HUES48 (cell line): ENCODE results near the gene RNF115.
A peak's percentile ranks its signal among the peaks of the same experiment; 100 is the strongest.

ENCODE experiments used
- H3K27ac ChIP-seq: one replicate; pipeline ENCODE4 v1.7.0; 2013; ENCODE audit warnings: low read depth, low read length, inconsistent platforms
- H3K27me3 ChIP-seq: 2 replicates; pipeline ENCODE4 v1.6.1; 2013; ENCODE audit warnings: mild to moderate bottlenecking, low read length; ENCODE audit not compliant: control insufficient read depth, insufficient read depth
- H3K36me3 ChIP-seq: 2 replicates; pipeline ENCODE4 v1.6.1; 2013; ENCODE audit warnings: low read length; ENCODE audit not compliant: control insufficient read depth, insufficient read depth
- H3K4me1 ChIP-seq: 2 replicates; pipeline ENCODE4 v1.6.1; 2013; ENCODE audit warnings: mild to moderate bottlenecking, low read length; ENCODE audit not compliant: control insufficient read depth, insufficient read depth
- H3K4me3 ChIP-seq: 2 replicates; pipeline ENCODE4 v1.5.1; 2013; ENCODE audit warnings: mild to moderate bottlenecking, low read depth, low read length
- H3K9ac ChIP-seq: 2 replicates; pipeline ENCODE4 v1.6.1; 2013; ENCODE audit warnings: mild to moderate bottlenecking, low read depth, low read length, moderate library complexity
- H3K9me3 ChIP-seq: 2 replicates; pipeline ENCODE4 v1.6.1; 2013; ENCODE audit warnings: low read length; ENCODE audit not compliant: control insufficient read depth, insufficient read depth

Gene RNF115

GRCh38 chr1:145710291-145711027, 113.4 kb downstream of the RNF115 start:
- no peaks in the 10 kb centered on the region for H3K36me3 ChIP-seq
- no peak overlapping the region for H3K4me3 ChIP-seq
- no peak overlapping the region for H3K27ac ChIP-seq
- H3K9me3 ChIP-seq = no peaks in the 10 kb centered on the region
- peaks cover 7% of the 10 kb centered on the region for H3K4me1 ChIP-seq
- no peaks in the 10 kb centered on the region for H3K27me3 ChIP-seq
- no peak overlapping the region for H3K9ac ChIP-seq

GRCh38 chr1:145708063-145708462, 115.8 kb downstream of the RNF115 start:
- no peaks in the 10 kb centered on the region for H3K36me3 ChIP-seq
- no peaks in the 10 kb centered on the region for H3K27me3 ChIP-seq
- peak overlapping the region; percentile 11 for H3K27ac ChIP-seq
- peaks cover 7% of the 10 kb centered on the region for H3K4me1 ChIP-seq
- no peaks in the 10 kb centered on the region for H3K9me3 ChIP-seq
- no peak overlapping the region for H3K9ac ChIP-seq
- H3K4me3 ChIP-seq = no peak overlapping the region

GRCh38 chr1:145707183-145707867, 116.6 kb downstream of the RNF115 start, which contains the start of gene PDZK1:
PDZK1 (minus strand) TSS chr1:145707368; CDS start chr1:145688021, 19,347 bp downstream.
- no peaks in the 10 kb centered on the region for H3K36me3 ChIP-seq
- H3K27me3 ChIP-seq = no peaks in the 10 kb centered on the region
- H3K4me1 ChIP-seq = peaks cover 7% of the 10 kb centered on the region
- H3K9ac ChIP-seq = no peak within 1 kb of the TSS
- no peak within 1 kb of the TSS for H3K4me3 ChIP-seq
- H3K27ac ChIP-seq = peak within 1 kb of the TSS; percentile 42
- H3K9me3 ChIP-seq = no peaks in the 10 kb centered on the region

- no peaks in the 10 kb centered on the region for H3K27me3 ChIP-seq
- H3K4me1 ChIP-seq = peaks cover 7% of the 10 kb centered on the region
- H3K9ac ChIP-seq = no peak overlapping the region
- H3K9me3 ChIP-seq = no peaks in the 10 kb centered on the region
- no peak overlapping the region for H3K4me3 ChIP-seq
- no peak overlapping the region for H3K27ac ChIP-seq
- no peaks in the 10 kb centered on the region for H3K36me3 ChIP-seq
Observed at GRCh38 chr1:145706086-145706664, 117.7 kb downstream of the RNF115 start.

GRCh38 chr1:145705622-145706021, 118.3 kb downstream of the RNF115 start:
- Histone ChIP-seq H3K9me3 (no peaks in the 10 kb centered on the region), H3K9ac (no peak overlapping the region), H3K27ac (no peak overlapping the region)

GRCh38 chr1:145702826-145703225, 121.1 kb downstream of the RNF115 start:
- H3K36me3 ChIP-seq = no peaks in the 10 kb centered on the region
- H3K4me3 ChIP-seq = no peak overlapping the region
- H3K9me3 ChIP-seq = no peaks in the 10 kb centered on the region
- H3K27me3 ChIP-seq = no peaks in the 10 kb centered on the region
- H3K27ac ChIP-seq = no peak overlapping the region
- H3K4me1 ChIP-seq = peaks cover 7% of the 10 kb centered on the region; the same call in 1 of the 2 replicates
- no peak overlapping the region for H3K9ac ChIP-seq

More at GRCh38 chr1:145705622-145706021, 118.3 kb downstream of the RNF115 start:
- no peaks in the 10 kb centered on the region for H3K36me3 ChIP-seq
- peaks cover 7% of the 10 kb centered on the region for H3K4me1 ChIP-seq
- H3K27me3 ChIP-seq = no peaks in the 10 kb centered on the region
- no peak overlapping the region for H3K4me3 ChIP-seq

GRCh38 chr1:145702052-145702451, 121.8 kb downstream of the RNF115 start:
- no peak overlapping the region for H3K27ac ChIP-seq
- H3K4me3 ChIP-seq = no peak overlapping the region
- no peaks in the 10 kb centered on the region for H3K9me3 ChIP-seq
- H3K27me3 ChIP-seq = no peaks in the 10 kb centered on the region
- peaks cover 4% of the 10 kb centered on the region; the same call in 1 of the 2 replicates for H3K4me1 ChIP-seq
- H3K36me3 ChIP-seq = no peaks in the 10 kb centered on the region
- no peak overlapping the region for H3K9ac ChIP-seq

- Histone ChIP-seq H3K9ac (no peak overlapping the region), H3K4me3 (no peak overlapping the region), H3K9me3 (no peaks in the 10 kb centered on the region), H3K27ac (no peak overlapping the region), H3K4me1 (no peaks in the 10 kb centered on the region), H3K36me3 (no peaks in the 10 kb centered on the region), H3K27me3 (no peaks in the 10 kb centered on the region)
Observed at GRCh38 chr1:145701306-145701862, 122.5 kb downstream of the RNF115 start.

- Histone ChIP-seq H3K36me3 (no peaks in the 10 kb centered on the region), H3K9ac (no peak overlapping the region), H3K9me3 (no peaks in the 10 kb centered on the region), H3K4me3 (no peak overlapping the region), H3K27me3 (no peaks in the 10 kb centered on the region), H3K4me1 (no peaks in the 10 kb centered on the region), H3K27ac (no peak overlapping the region)
Observed at GRCh38 chr1:145696630-145696960, 127.3 kb downstream of the RNF115 start.

GRCh38 chr1:145695821-145696629, 127.9 kb downstream of the RNF115 start:
- no peak overlapping the region for H3K9ac ChIP-seq
- no peak overlapping the region for H3K27ac ChIP-seq
- H3K36me3 ChIP-seq = no peaks in the 10 kb centered on the region
- no peaks in the 10 kb centered on the region for H3K4me1 ChIP-seq
- H3K9me3 ChIP-seq = no peaks in the 10 kb centered on the region
- no peaks in the 10 kb centered on the region for H3K27me3 ChIP-seq
- no peak overlapping the region for H3K4me3 ChIP-seq
